ENCODE measurements around the gene NKAIN2. TPM values are rescaled to one million over a fixed set of nuclear protein-coding genes. Genes with fewer than 3 reads are reported as not detected.

Gene NKAIN2
- total RNA-seq, 1 experiment from 2014 or later: 3.7 TPM

GRCh38 chr6:123805921-123806320 lies 2.3 kb downstream of the NKAIN2 start:
- no peak for DNase-seq (ENCODE audit: extremely low read depth, low read depth)

GRCh38 chr6:123806561-123806960 lies 2.9 kb downstream of the NKAIN2 start:
- no peak for DNase-seq (ENCODE audit: extremely low read depth, low read depth)

- peak; percentile 22 for DNase-seq (ENCODE audit: extremely low read depth, low read depth)
These were observed 4.9 kb downstream of the NKAIN2 start for GRCh38 chr6:123808556-123808955.

GRCh38 chr6:123810214-123810613 lies 6.5 kb downstream of the NKAIN2 start:
- no peak for DNase-seq (ENCODE audit: extremely low read depth, low read depth)

- no peak for DNase-seq (ENCODE audit: extremely low read depth, low read depth)
These were observed 7.3 kb downstream of the NKAIN2 start for GRCh38 chr6:123810948-123811347.

GRCh38 chr6:123811378-123811777 lies 7.7 kb downstream of the NKAIN2 start:
- no peak for DNase-seq (ENCODE audit: extremely low read depth, low read depth)

- no peak for DNase-seq (ENCODE audit: extremely low read depth, low read depth)
These were observed 9.0 kb downstream of the NKAIN2 start for GRCh38 chr6:123812621-123813020.

GRCh38 chr6:123821112-123821511 lies 17.4 kb downstream of the NKAIN2 start:
- DNase-seq (ENCODE audit: extremely low read depth, low read depth): no peak

GRCh38 chr6:123829302-123829953 lies 25.8 kb downstream of the NKAIN2 start:
- no peak for DNase-seq (ENCODE audit: extremely low read depth, low read depth)

- DNase-seq (ENCODE audit: extremely low read depth, low read depth): no peak
These were observed 26.5 kb downstream of the NKAIN2 start for GRCh38 chr6:123830120-123830519.

- DNase-seq (ENCODE audit: extremely low read depth, low read depth): no peak
These were observed 35.0 kb downstream of the NKAIN2 start for GRCh38 chr6:123838505-123839234.

GRCh38 chr6:123841067-123841896 lies 37.6 kb downstream of the NKAIN2 start:
- DNase-seq (ENCODE audit: extremely low read depth, low read depth): no peak

GRCh38 chr6:123844011-123844410 lies 40.3 kb downstream of the NKAIN2 start:
- no peak for DNase-seq (ENCODE audit: extremely low read depth, low read depth)

- DNase-seq (ENCODE audit: extremely low read depth, low read depth): no peak
These were observed 44.7 kb downstream of the NKAIN2 start for GRCh38 chr6:123848347-123848746.

GRCh38 chr6:123849406-123849805 lies 45.7 kb downstream of the NKAIN2 start:
- DNase-seq (ENCODE audit: extremely low read depth, low read depth): no peak

- DNase-seq (ENCODE audit: extremely low read depth, low read depth): no peak
These were observed 46.9 kb downstream of the NKAIN2 start for GRCh38 chr6:123850555-123850954.

GRCh38 chr6:123854201-123854600 lies 50.5 kb downstream of the NKAIN2 start:
- DNase-seq (ENCODE audit: extremely low read depth, low read depth): no peak

- no peak for DNase-seq (ENCODE audit: extremely low read depth, low read depth)
These were observed 51.8 kb downstream of the NKAIN2 start for GRCh38 chr6:123855506-123855905.

GRCh38 chr6:123859291-123859690 lies 55.6 kb downstream of the NKAIN2 start:
- DNase-seq (ENCODE audit: extremely low read depth, low read depth): no peak

GRCh38 chr6:123869334-123869733 lies 65.7 kb downstream of the NKAIN2 start:
- DNase-seq (ENCODE audit: extremely low read depth, low read depth): no peak

GRCh38 chr6:123873974-123874373 lies 70.3 kb downstream of the NKAIN2 start:
- DNase-seq (ENCODE audit: extremely low read depth, low read depth): no peak
